ENCODE results near the gene LDLRAD3. TPM values are rescaled to one million over a fixed set of nuclear protein-coding genes. Genes with fewer than 3 reads are reported as not detected.

The LDLRAD3 gene
- polyA plus RNA-seq, 1 donor (not counting 4 experiments of a cell fraction or from before 2014, with no cell fraction given), result 13.1 TPM

GRCh38 chr11:36023922-36024321, 80.1 kb downstream of the LDLRAD3 start:
- Histone ChIP-seq H3K9me3 (ENCODE audit: control insufficient read depth, low read depth, low read length) (no peaks in the 10 kb centered on the region), H3K9me1 (ENCODE audit: control insufficient read depth, extremely low read depth, insufficient read depth, low read length) (no peaks in the 10 kb centered on the region), H3K27me3 (ENCODE audit: control insufficient read depth, extremely low read depth, insufficient read depth, low read length) (no peaks in the 10 kb centered on the region), H2AFZ (ENCODE audit: control insufficient read depth, low read length) (no peak overlapping the region), H3K79me2 (ENCODE audit: control insufficient read depth, insufficient read depth, low read length) (peaks cover 17% of the 10 kb centered on the region), H3K4me2 (ENCODE audit: control insufficient read depth, extremely low read depth, insufficient read depth, low read depth, low read length) (no peak overlapping the region), H3K4me1 (ENCODE audit: control insufficient read depth, extremely low read depth, insufficient read depth, low read length) (peaks cover 24% of the 10 kb centered on the region), H3K36me3 (ENCODE audit: control insufficient read depth in 2 of 2, extremely low read depth in 1 of 2, insufficient read depth in 2 of 2, low read length in 2 of 2) (no peaks in the 10 kb centered on the region), H3K9ac (ENCODE audit: control insufficient read depth, extremely low read depth, insufficient read depth, low read length) (no peak overlapping the region), H4K20me1 (ENCODE audit: control insufficient read depth, extremely low read depth, insufficient read depth, low read length) (no peaks in the 10 kb centered on the region), H3K27ac (ENCODE audit: control insufficient read depth, insufficient read depth, low read length) (no peak overlapping the region), H3K4me3 (ENCODE audit: control insufficient read depth in 2 of 3, extremely low read depth in 1 of 3, insufficient read depth in 2 of 3, low read depth in 1 of 3, low read length in 3 of 3) (no peak overlapping the region)
- TF ChIP-seq EZH2 (IDR thresholded peaks at IDR 0.05; ENCODE audit: low read length) (no peak), CTCF (optimal IDR thresholded peaks at IDR 0.05 in 1 of 3, IDR thresholded peaks at IDR 0.05 in 1 of 3, conservative IDR thresholded peaks at IDR 0.05 in 1 of 3; ENCODE audit: extremely low read depth in 1 of 3, insufficient read depth in 2 of 3, low read length in 3 of 3) (no peak)
- dilution Hi-C loops (cut with MboI; ENCODE audit: extremely low pct_ligation_motif_present, low sequenced_read_pairs), result no loop called here
- FAIRE-seq (peak; percentile 56), DNase-seq (ENCODE audit: low read depth, low spot score) (no peak)

- H3K36me3 ChIP-seq (ENCODE audit: control insufficient read depth in 2 of 2, extremely low read depth in 1 of 2, insufficient read depth in 2 of 2, low read length in 2 of 2), result no peaks in the 10 kb centered on the region
- H3K79me2 ChIP-seq (ENCODE audit: control insufficient read depth, insufficient read depth, low read length), result peaks cover 17% of the 10 kb centered on the region
- DNase-seq (ENCODE audit: low read depth, low spot score) (no peak), FAIRE-seq (no peak)
- H3K4me1 ChIP-seq (ENCODE audit: control insufficient read depth, extremely low read depth, insufficient read depth, low read length), result peaks cover 16% of the 10 kb centered on the region
- H3K9me1 ChIP-seq (ENCODE audit: control insufficient read depth, extremely low read depth, insufficient read depth, low read length), result no peaks in the 10 kb centered on the region
- H4K20me1 ChIP-seq (ENCODE audit: control insufficient read depth, extremely low read depth, insufficient read depth, low read length), result no peaks in the 10 kb centered on the region
- no peak overlapping the region for H3K27ac ChIP-seq (ENCODE audit: control insufficient read depth, insufficient read depth, low read length)
- TF ChIP-seq EZH2 (IDR thresholded peaks at IDR 0.05; ENCODE audit: low read length), result no peak
- TF ChIP-seq CTCF (optimal IDR thresholded peaks at IDR 0.05 in 1 of 3, IDR thresholded peaks at IDR 0.05 in 1 of 3, conservative IDR thresholded peaks at IDR 0.05 in 1 of 3; ENCODE audit: extremely low read depth in 1 of 3, insufficient read depth in 2 of 3, low read length in 3 of 3), result no peak
- H2AFZ ChIP-seq (ENCODE audit: control insufficient read depth, low read length), result no peak overlapping the region
- no peak overlapping the region for H3K9ac ChIP-seq (ENCODE audit: control insufficient read depth, extremely low read depth, insufficient read depth, low read length)
- H3K9me3 ChIP-seq (ENCODE audit: control insufficient read depth, low read depth, low read length), result no peaks in the 10 kb centered on the region
- H3K27me3 ChIP-seq (ENCODE audit: control insufficient read depth, extremely low read depth, insufficient read depth, low read length), result no peaks in the 10 kb centered on the region
- dilution Hi-C loops (cut with MboI; ENCODE audit: extremely low pct_ligation_motif_present, low sequenced_read_pairs), result no loop called here
- H3K4me3 ChIP-seq (ENCODE audit: control insufficient read depth in 2 of 3, extremely low read depth in 1 of 3, insufficient read depth in 2 of 3, low read depth in 1 of 3, low read length in 3 of 3), result no peak overlapping the region
- H3K4me2 ChIP-seq (ENCODE audit: control insufficient read depth, extremely low read depth, insufficient read depth, low read depth, low read length), result no peak overlapping the region
These were observed 80.9 kb downstream of the LDLRAD3 start for GRCh38 chr11:36024716-36025115.

Data from keratinocyte (primary cell).